ENCODE results near the gene SLC7A8. TPM values are rescaled to one million over a fixed set of nuclear protein-coding genes. Genes with fewer than 3 reads are reported as not detected.

SLC7A8 gene
- total and polyA plus RNA-seq, 4 donors: 2.6 to 9.8 (median 5.4) TPM

DNA sequence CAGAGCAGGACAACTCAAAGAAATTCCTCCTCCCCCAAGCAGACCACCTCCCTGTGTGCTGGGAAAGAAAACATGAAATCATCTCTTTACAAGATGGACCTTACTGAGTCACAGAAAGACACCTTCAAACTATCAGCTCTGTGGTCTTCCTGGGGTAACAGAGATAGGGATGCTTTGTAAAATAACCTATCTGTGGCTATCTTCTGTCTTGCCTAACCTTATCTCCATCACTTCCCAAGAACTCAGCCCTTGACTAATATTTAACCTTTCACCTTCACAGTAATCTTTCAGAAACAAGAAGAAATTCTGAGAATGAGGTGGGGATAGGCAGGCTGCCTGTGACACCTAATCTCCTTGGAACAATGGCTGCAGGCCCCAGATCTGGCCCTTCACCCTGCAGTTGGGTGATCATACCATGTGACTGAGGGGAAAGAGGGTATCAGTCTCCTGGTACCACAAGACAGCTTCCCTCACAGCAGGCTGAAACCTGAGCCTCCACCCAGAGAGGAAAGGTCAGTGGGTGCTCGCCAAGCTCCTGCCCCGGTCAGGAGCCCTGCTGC lies 37.0 kb downstream of the SLC7A8 start:
- H3K27me3 ChIP-seq (ENCODE audit: control insufficient read depth in 4 of 4, insufficient read depth in 4 of 4, low read length in 3 of 4): no peaks in the 10 kb centered on the region
- no peak overlapping the region for H3K4me3 ChIP-seq (ENCODE audit: low read depth in 1 of 3, low read length in 3 of 3)
- no peak overlapping the region for H3K9ac ChIP-seq (ENCODE audit: low read depth in 1 of 2, low read length in 2 of 2)
- no peaks in the 10 kb centered on the region for H3K4me1 ChIP-seq (ENCODE audit: control insufficient read depth in 4 of 4, insufficient read depth in 4 of 4, low read length in 3 of 4)
- H3K36me3 ChIP-seq (ENCODE audit: control insufficient read depth in 4 of 4, insufficient read depth in 3 of 4, low read depth in 1 of 4, low read length in 3 of 4): no peaks in the 10 kb centered on the region
- TF ChIP-seq, protein P1, sequence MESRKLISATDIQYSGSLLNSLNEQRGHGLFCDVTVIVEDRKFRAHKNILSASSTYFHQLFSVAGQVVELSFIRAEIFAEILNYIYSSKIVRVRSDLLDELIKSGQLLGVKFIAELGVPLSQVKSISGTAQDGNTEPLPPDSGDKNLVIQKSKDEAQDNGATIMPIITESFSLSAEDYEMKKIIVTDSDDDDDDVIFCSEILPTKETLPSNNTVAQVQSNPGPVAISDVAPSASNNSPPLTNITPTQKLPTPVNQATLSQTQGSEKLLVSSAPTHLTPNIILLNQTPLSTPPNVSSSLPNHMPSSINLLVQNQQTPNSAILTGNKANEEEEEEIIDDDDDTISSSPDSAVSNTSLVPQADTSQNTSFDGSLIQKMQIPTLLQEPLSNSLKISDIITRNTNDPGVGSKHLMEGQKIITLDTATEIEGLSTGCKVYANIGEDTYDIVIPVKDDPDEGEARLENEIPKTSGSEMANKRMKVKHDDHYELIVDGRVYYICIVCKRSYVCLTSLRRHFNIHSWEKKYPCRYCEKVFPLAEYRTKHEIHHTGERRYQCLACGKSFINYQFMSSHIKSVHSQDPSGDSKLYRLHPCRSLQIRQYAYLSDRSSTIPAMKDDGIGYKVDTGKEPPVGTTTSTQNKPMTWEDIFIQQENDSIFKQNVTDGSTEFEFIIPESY (IDR thresholded peaks at IDR 0.05): no peak
- TF ChIP-seq, protein P2, sequence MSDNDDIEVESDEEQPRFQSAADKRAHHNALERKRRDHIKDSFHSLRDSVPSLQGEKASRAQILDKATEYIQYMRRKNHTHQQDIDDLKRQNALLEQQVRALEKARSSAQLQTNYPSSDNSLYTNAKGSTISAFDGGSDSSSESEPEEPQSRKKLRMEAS (IDR thresholded peaks at IDR 0.05): no peak
- TF ChIP-seq SP1 (IDR thresholded peaks at IDR 0.05): no peak
- no peak for TF ChIP-seq RXRA (IDR thresholded peaks at IDR 0.05)
- no peak for TF ChIP-seq NR2F2 (IDR thresholded peaks at IDR 0.05)
- TF ChIP-seq EGR1 (IDR thresholded peaks at IDR 0.05; ENCODE audit: low read depth in 2 of 2): no peak
- TF ChIP-seq FOXA2 (IDR thresholded peaks at IDR 0.05): no peak
- no peak for TF ChIP-seq FOXA1 (IDR thresholded peaks at IDR 0.05)
- TF ChIP-seq, protein P3, sequence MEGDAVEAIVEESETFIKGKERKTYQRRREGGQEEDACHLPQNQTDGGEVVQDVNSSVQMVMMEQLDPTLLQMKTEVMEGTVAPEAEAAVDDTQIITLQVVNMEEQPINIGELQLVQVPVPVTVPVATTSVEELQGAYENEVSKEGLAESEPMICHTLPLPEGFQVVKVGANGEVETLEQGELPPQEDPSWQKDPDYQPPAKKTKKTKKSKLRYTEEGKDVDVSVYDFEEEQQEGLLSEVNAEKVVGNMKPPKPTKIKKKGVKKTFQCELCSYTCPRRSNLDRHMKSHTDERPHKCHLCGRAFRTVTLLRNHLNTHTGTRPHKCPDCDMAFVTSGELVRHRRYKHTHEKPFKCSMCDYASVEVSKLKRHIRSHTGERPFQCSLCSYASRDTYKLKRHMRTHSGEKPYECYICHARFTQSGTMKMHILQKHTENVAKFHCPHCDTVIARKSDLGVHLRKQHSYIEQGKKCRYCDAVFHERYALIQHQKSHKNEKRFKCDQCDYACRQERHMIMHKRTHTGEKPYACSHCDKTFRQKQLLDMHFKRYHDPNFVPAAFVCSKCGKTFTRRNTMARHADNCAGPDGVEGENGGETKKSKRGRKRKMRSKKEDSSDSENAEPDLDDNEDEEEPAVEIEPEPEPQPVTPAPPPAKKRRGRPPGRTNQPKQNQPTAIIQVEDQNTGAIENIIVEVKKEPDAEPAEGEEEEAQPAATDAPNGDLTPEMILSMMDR (IDR thresholded peaks at IDR 0.05; ENCODE audit: low read depth, low read length, missing input control): no peak
- TF ChIP-seq TAF1 (conservative IDR thresholded peaks at IDR 0.05): no peak
- TF ChIP-seq REST (IDR thresholded peaks at IDR 0.05): no peak
- TF ChIP-seq, protein P4, sequence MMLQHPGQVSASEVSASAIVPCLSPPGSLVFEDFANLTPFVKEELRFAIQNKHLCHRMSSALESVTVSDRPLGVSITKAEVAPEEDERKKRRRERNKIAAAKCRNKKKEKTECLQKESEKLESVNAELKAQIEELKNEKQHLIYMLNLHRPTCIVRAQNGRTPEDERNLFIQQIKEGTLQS (IDR thresholded peaks at IDR 0.05): no peak
- no peak for TF ChIP-seq GABPA (IDR thresholded peaks at IDR 0.05 in 1 of 2, conservative IDR thresholded peaks at IDR 0.05 in 1 of 2)
- no peak for TF ChIP-seq YY1 (IDR thresholded peaks at IDR 0.05)
- H3K9me3 ChIP-seq (ENCODE audit: control insufficient read depth in 4 of 4, low read length in 3 of 4): no peaks in the 10 kb centered on the region
- no peak overlapping the region for H3K27ac ChIP-seq (ENCODE audit: low read depth in 1 of 2, low read length in 2 of 2)
- WGBS: 64% methylated on average over 2 of the region's 2 CpGs
- DNase-seq (ENCODE audit: low spot score): no peak

GRCh38 chr14:23145794-23146350 lies 37.6 kb downstream of the SLC7A8 start:
- no peak overlapping the region for H3K27ac ChIP-seq (ENCODE audit: low read depth in 1 of 2, low read length in 2 of 2)
- H3K4me1 ChIP-seq (ENCODE audit: control insufficient read depth in 4 of 4, insufficient read depth in 4 of 4, low read length in 3 of 4): no peaks in the 10 kb centered on the region
- 57% methylated on average over 4 of the region's 4 CpGs for WGBS
- H3K36me3 ChIP-seq (ENCODE audit: control insufficient read depth in 4 of 4, insufficient read depth in 3 of 4, low read depth in 1 of 4, low read length in 3 of 4): no peaks in the 10 kb centered on the region
- no peaks in the 10 kb centered on the region for H3K27me3 ChIP-seq (ENCODE audit: control insufficient read depth in 4 of 4, insufficient read depth in 4 of 4, low read length in 3 of 4)
- H3K4me3 ChIP-seq (ENCODE audit: low read depth in 1 of 3, low read length in 3 of 3): no peak overlapping the region
- TF ChIP-seq TAF1 (conservative IDR thresholded peaks at IDR 0.05) (no peak), FOXA1 (IDR thresholded peaks at IDR 0.05) (no peak)
- TF ChIP-seq, protein P3 (IDR thresholded peaks at IDR 0.05; ENCODE audit: low read depth, low read length, missing input control): no peak
- H3K9me3 ChIP-seq (ENCODE audit: control insufficient read depth in 4 of 4, low read length in 3 of 4): no peaks in the 10 kb centered on the region
- no peak overlapping the region for H3K9ac ChIP-seq (ENCODE audit: low read depth in 1 of 2, low read length in 2 of 2)
- no peak for DNase-seq (ENCODE audit: low spot score)

Measured in liver (tissue), 9 donors.